ENCODE results near the gene COA8.

- TF ChIP-seq CTCF (IDR thresholded peaks at IDR 0.05): peak in 2 of 3 experiments; percentile 16 to 45
- no peak for TF ChIP-seq POLR2A (IDR thresholded peaks at IDR 0.05; ENCODE audit: low read depth)
- no peak for TF ChIP-seq EP300 (IDR thresholded peaks at IDR 0.05)
- TF ChIP-seq POLR2AphosphoS5 (IDR thresholded peaks at IDR 0.05): peak in 1 of 2 donors; percentile 23
These were observed 20.8 kb upstream of the COA8 start for GRCh38 chr14:103541709-103542604.
